Endodermal cell (in vitro differentiated cells): ENCODE measurements around the gene OR2AP1. TPM values are rescaled to one million over a fixed set of nuclear protein-coding genes. Genes with fewer than 3 reads are reported as not detected.
A peak's percentile ranks its signal among the peaks of the same experiment; 100 is the strongest.

Experiments used
- DNase-seq: peaks from one replicate; pipeline ENCODE4 v3.0.0-alpha.2; 2017
- H3K27ac ChIP-seq: 2 replicates; pipeline ENCODE4 v1.5.1; 2013; ENCODE audit warnings: mild to moderate bottlenecking, low read depth, low read length, moderate library complexity
- H3K27me3 ChIP-seq: 2 replicates; pipeline ENCODE4 v1.6.1; 2013; ENCODE audit warnings: mild to moderate bottlenecking, low read length, moderate library complexity; ENCODE audit not compliant: insufficient read depth, control insufficient read depth, poor library complexity, severe bottlenecking
- H3K36me3 ChIP-seq: 2 replicates; pipeline ENCODE4 v1.7.0; 2013; ENCODE audit warnings: mild to moderate bottlenecking, low read length, moderate library complexity; ENCODE audit not compliant: control insufficient read depth, insufficient read depth
- H3K4me1 ChIP-seq: one replicate; pipeline ENCODE4 v1.7.0; 2013; ENCODE audit warnings: low read length; ENCODE audit not compliant: control insufficient read depth, insufficient read depth
- H3K4me3 ChIP-seq: 2 replicates; pipeline ENCODE4 v1.5.1; 2013; ENCODE audit warnings: mild to moderate bottlenecking, low read length, moderate library complexity
- H3K9ac ChIP-seq: 2 replicates; pipeline ENCODE4 v1.6.1; 2013; ENCODE audit warnings: mild to moderate bottlenecking, low read length, moderate library complexity; ENCODE audit not compliant: poor library complexity, severe bottlenecking; ENCODE audit errors: extremely low read depth
- H3K9me3 ChIP-seq: 2 replicates; pipeline ENCODE4 v1.6.1; 2013; ENCODE audit warnings: mild to moderate bottlenecking, low read length, moderate library complexity; ENCODE audit not compliant: control insufficient read depth
- H3K27ac Mint-ChIP-seq: 2 replicates; pipeline ENCODE4 v1.8.0; 2020; ENCODE audit warnings: mixed read lengths
- H3K27me3 Mint-ChIP-seq: 2 replicates; pipeline ENCODE4 v1.8.0; 2021; ENCODE audit warnings: mild to moderate bottlenecking, mixed read lengths; ENCODE audit not compliant: insufficient read depth
- H3K36me3 Mint-ChIP-seq: 2 replicates; pipeline ENCODE4 v1.8.0; 2020; ENCODE audit warnings: low read depth, mixed read lengths
- H3K4me1 Mint-ChIP-seq: 2 replicates; pipeline ENCODE4 v1.8.0; 2020; ENCODE audit warnings: mixed read lengths
- H3K4me3 Mint-ChIP-seq: 2 replicates; pipeline ENCODE4 v1.8.0; 2020; ENCODE audit warnings: mild to moderate bottlenecking, moderate library complexity, mixed read lengths
- H3K9me3 Mint-ChIP-seq: 2 replicates; pipeline ENCODE4 v1.8.0; 2020; ENCODE audit warnings: mild to moderate bottlenecking, mixed read lengths
- CTCF ChIP-seq: fragments of 200-600 bp; sonication (generic); conservative IDR thresholded peaks from 2 replicates; pipeline ENCODE4 v1.5.0; 2021; ENCODE audit warnings: antibody characterized with exemption, mild to moderate bottlenecking
- WGBS, 2 experiments: methylation state at CpG; one replicate each; pipeline versions ENCODE4 v1.1.5 to v1.1.7; 2013; ENCODE audit warnings: missing lambda C conversion rate in 2 of 2, mixed read lengths in 1 of 2; ENCODE audit not compliant: insufficient coverage in 1 of 2, insufficient read length in 1 of 2; 5-methylcytosine and 5-hydroxymethylcytosine counted together
- total RNA-seq, 2 donors: library from RNA; stranded (reverse); fragmentation: NEBNext Ultra II Directional in 1 of 2; extraction: Animal tissue kit (Norgen Biotek cat#: 25700) in 1 of 2; gene quantifications; 2 replicates in 1 of 2; 3 replicates in 1 of 2; pipeline ENCODE4 v1.2.1, GENCODE V29; 2021

The OR2AP1 gene
- total RNA-seq, 2 donors from 2014 or later, result not detected

DNA sequence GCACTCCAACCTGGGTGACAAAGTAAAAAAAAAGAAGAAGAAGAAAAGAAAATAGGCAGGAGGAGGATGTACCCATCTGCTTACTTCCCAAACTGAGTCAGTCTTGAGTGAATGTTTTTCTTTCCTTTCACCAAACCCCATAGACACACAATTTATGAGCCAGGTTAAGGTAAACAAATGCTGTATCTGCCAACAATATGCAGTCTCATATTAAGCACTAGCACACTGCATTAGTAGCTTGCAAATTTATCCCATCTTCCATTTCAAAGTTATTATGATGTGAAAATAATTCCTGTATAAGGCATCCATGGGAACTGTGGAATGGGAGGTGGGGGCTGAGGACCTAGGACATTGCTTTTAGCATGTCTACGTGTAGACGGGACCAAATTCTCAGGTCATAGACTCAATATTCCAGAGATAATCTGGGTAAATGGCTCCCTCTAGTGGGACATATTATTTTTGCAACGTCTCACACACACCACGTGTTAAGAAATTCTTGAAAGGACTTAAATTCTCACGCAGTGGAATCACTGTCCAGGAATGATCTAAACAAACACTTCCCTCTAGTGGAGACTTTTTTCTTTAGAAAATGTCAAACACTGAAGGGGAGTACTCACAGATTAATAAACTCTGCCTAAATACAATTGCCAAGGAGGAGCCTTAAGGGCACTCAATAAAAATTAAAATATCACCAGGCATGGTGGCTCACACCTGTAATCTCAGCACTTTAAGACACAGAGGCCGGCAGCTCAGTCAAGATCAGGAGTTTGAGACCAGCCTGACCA, 47.3 kb downstream of the OR2AP1 start:
- Mint-ChIP-seq H3K4me1 (peaks cover 16% of the 10 kb centered on the region), H3K36me3 (peaks cover 11% of the 10 kb centered on the region), H3K9me3 (peaks cover 34% of the 10 kb centered on the region), H3K27ac (peak overlapping the region; percentile 90), H3K4me3 (no peak overlapping the region), H3K27me3 (peaks cover 4% of the 10 kb centered on the region)
- H3K4me1 ChIP-seq, result peaks cover 4% of the 10 kb centered on the region
- TF ChIP-seq CTCF, result peak; percentile 92
- H3K9me3 ChIP-seq, result peaks cover 37% of the 10 kb centered on the region
- no peak overlapping the region for H3K4me3 ChIP-seq
- 8 to 24% methylated on average over 4 to 6 of the region's 6 CpGs for WGBS, 2 experiments
- no peaks in the 10 kb centered on the region for H3K27me3 ChIP-seq
- no peak overlapping the region for H3K9ac ChIP-seq
- DNase-seq, result peak; percentile 87
- no peak overlapping the region for H3K27ac ChIP-seq
- no peaks in the 10 kb centered on the region for H3K36me3 ChIP-seq

DNA sequence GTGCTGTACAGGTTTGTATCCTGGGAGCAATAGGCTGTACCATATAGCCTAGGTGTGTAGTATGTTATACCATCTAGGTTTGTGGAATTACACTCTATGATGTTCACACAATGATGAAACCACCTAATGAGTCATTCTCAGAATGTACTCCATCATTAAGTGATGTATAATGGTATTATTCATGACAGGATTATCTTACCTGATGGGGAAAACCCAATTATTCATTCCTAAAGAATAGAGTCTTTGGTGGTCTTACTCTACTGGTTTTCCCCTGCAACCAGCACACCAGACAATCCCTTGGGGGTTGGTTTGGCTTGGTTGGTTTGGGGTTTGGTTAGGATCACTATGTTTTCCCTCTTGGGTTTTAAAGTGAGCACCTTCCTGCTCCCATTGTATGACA, 51.8 kb downstream of the OR2AP1 start:
- Histone ChIP-seq H3K36me3 (no peaks in the 10 kb centered on the region), H3K27me3 (no peaks in the 10 kb centered on the region), H3K4me3 (no peak overlapping the region), H3K9me3 (peaks cover 5% of the 10 kb centered on the region), H3K9ac (no peak overlapping the region), H3K27ac (no peak overlapping the region), H3K4me1 (peaks cover 4% of the 10 kb centered on the region)
- H3K36me3 Mint-ChIP-seq, result no peaks in the 10 kb centered on the region
- DNase-seq, result no peak
- peaks cover 4% of the 10 kb centered on the region for H3K9me3 Mint-ChIP-seq
- H3K4me1 Mint-ChIP-seq, result peaks cover 18% of the 10 kb centered on the region
- no peak overlapping the region for H3K27ac Mint-ChIP-seq
- H3K4me3 Mint-ChIP-seq, result no peak overlapping the region
- peaks cover 4% of the 10 kb centered on the region for H3K27me3 Mint-ChIP-seq
- TF ChIP-seq CTCF, result no peak

Other genes with a start within 250 kb of the OR2AP1 start
- not detected for gene OR6C3, start 241.7 kb upstream of the OR2AP1 start, total RNA-seq
- not detected for gene OR6C75, start 209.5 kb upstream of the OR2AP1 start, total RNA-seq
- gene OR6C65, start 171.9 kb upstream of the OR2AP1 start, total RNA-seq, result not detected
- not detected for gene OR6C76, start 146.2 kb upstream of the OR2AP1 start, total RNA-seq
- not detected for gene OR6C2, start 128.4 kb upstream of the OR2AP1 start, total RNA-seq
- gene OR6C70, start 102.3 kb upstream of the OR2AP1 start, total RNA-seq, result not detected
- not detected for gene OR6C68, start 80.1 kb upstream of the OR2AP1 start, total RNA-seq
- gene OR6C4, start 22.9 kb upstream of the OR2AP1 start, total RNA-seq, result not detected
- not detected for gene OR10P1, start 64.4 kb downstream of the OR2AP1 start, total RNA-seq
- 100 to 1,000 TPM; 106 to 122 TPM for gene ITGA7, start 135.4 kb downstream of the OR2AP1 start, total RNA-seq
- gene BLOC1S1, start 143.6 kb downstream of the OR2AP1 start, total RNA-seq, result 100 to 1,000 TPM in 1 of 2 donors, 10 to 100 TPM in 1; 95.1 to 102 TPM
- gene RDH5, start 147.9 kb downstream of the OR2AP1 start, total RNA-seq, result 1 to 10 TPM; 4.1 to 7.4 TPM
- 1,000 to 10,000 TPM in 1 of 2 donors, 100 to 1,000 TPM in 1; 879 to 1,041 TPM for gene CD63, start 156.5 kb downstream of the OR2AP1 start, total RNA-seq
- gene GDF11, start 170.7 kb downstream of the OR2AP1 start, total RNA-seq, result 10 to 100 TPM; 29.8 to 33.0 TPM
- gene SARNP, start 245.3 kb downstream of the OR2AP1 start, total RNA-seq, result 100 to 1,000 TPM in 1 of 2 donors, 10 to 100 TPM in 1; 95.7 to 119 TPM
- gene ORMDL2, start 245.6 kb downstream of the OR2AP1 start, total RNA-seq, result 10 to 100 TPM; 43.7 to 57.1 TPM